Tongue (tissue), 2 donors: ENCODE results near the gene KLRC3. TPM values are rescaled to one million over a fixed set of nuclear protein-coding genes. Genes with fewer than 3 reads are reported as not detected.
A peak's percentile ranks its signal among the peaks of the same experiment; 100 is the strongest.
"Not testable (repeated sequence)": the region's sequence is repeated elsewhere in the genome, so short reads cannot be mapped to it uniquely, and the experiment has no call there.

Experiments
- DNase-seq: peaks from one replicate; pipeline ENCODE4 v3.0.0-alpha.2; 2015
- total RNA-seq: library from RNA; depleted of rRNA; stranded (reverse); fragments of >200 nt; gene quantifications from one replicate; pipeline ENCODE4 v1.2.3, GENCODE V29; 2014

The KLRC3 gene
- total RNA-seq, 1 donor from 2014 or later = 0.41 TPM

DNA sequence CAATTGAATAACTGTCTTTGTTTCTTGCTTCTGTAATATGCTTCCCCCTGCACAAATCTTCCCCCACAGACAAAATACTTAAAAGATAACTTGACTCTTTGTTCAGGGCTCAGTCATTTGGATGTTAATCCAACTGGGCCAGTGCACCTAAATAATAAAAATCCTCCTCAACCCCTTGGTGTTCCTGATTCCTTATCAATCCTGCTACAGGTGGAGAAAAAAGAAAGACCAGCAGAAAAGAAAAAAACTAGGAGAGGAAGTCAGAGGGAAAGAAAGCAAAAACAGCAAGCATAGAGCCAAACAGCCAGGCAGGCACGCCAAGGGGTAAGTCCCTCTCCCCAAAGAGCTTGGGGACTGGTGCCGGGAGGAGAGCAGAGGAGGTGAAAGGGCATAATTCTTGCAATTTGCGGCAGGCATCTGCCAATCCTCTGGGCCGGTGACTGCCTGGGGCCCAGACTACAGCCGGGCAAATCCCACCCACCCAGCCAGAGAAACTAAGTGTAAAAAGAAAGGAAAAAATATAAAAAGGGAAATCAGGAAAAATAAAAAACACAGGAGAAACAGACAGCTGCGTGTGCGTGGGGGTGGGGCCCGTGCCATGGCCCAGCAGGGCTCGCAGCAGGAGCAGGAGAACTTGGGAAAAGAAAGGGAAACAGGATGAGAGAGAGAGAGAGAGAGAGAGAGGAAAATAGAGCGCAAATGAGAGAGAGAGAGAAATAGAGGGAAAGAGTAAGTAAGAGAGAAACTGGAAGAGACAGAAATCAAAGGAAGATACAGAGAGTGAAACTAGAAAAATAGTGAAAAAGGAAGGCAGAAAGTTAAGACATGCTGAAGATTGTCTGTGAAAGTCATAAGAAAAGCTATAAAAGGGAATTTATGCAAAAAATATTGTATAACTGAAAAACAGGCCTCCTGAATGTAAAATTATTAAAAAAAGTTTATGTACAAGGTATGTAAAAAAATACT is 51.9 kb downstream of the KLRC3 start:
- DNase-seq = no peak

DNA sequence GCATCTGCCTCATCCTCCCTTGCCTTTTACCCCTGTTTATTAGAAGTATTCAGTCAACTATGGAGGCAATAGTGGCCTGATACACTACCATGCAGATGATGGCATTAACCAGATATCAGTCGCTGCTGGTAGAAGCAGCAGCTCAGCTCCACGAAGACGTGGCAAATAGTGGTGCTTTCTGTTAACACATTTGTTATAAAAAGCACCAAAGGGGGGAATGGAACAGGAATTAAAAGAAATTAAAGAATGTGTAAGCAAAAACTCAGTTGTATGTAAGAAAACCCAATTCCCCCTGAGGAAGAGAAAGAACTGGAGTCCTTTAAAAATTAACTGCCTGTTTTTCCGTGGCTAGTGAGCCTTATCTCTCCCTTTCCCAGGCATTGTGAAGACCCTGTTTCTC is 52.7 kb downstream of the KLRC3 start:
- DNase-seq = not testable (repeated sequence)

DNA sequence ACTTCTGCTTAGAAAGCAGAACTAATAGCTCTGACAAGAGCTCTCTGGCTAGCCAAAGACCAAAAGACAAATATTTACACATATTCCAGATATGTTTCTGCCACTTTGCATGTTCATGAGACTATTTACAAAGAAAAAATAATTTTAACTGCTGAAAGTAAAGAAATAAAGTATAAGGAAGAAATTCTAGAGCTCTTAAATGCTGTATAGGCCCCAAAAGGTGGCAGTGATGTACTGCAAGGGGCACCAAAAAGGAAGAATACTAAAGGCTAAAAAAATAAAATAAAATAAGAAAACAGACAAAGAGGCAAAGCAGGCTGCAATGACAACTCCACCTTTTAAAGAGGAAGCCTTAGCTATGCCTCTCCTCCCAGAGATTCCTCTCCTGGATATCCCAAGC is 53.5 kb downstream of the KLRC3 start:
- DNase-seq = peak; percentile 50

DNA sequence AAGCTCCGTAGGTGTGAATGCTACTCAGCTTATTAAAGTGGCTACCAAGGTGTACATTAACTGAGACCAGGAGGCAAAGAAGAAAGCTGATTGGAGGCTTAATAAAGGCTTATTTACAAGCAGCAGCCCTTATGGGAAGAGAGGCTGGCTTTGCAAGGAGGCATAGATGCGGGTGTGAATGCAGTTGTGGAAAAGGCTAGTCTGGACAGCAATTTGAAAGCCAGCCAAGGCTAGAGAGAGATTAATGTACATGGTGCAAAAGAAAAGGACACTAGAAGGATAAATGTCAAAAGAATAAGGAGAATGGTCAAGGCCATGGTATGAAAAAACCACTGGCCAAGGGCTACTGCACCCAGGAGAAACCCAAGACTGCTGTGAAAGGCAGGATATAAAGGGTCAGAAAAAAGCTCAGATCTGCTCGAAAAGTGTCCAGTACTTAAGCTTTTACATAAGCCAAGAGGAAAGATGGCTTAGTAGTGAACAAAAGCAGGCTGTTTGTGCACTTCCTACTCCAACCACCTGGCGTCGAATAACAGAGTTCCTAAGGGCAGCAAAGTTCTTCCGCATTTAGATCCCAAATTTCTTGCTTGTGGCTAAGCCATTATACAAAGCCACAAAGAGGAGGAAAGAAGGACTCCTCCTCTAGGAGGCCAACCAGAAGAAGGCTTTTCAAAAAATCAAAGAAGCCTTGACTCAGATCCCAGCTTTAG is 54.5 kb downstream of the KLRC3 start:
- peak; percentile 38 for DNase-seq

DNA sequence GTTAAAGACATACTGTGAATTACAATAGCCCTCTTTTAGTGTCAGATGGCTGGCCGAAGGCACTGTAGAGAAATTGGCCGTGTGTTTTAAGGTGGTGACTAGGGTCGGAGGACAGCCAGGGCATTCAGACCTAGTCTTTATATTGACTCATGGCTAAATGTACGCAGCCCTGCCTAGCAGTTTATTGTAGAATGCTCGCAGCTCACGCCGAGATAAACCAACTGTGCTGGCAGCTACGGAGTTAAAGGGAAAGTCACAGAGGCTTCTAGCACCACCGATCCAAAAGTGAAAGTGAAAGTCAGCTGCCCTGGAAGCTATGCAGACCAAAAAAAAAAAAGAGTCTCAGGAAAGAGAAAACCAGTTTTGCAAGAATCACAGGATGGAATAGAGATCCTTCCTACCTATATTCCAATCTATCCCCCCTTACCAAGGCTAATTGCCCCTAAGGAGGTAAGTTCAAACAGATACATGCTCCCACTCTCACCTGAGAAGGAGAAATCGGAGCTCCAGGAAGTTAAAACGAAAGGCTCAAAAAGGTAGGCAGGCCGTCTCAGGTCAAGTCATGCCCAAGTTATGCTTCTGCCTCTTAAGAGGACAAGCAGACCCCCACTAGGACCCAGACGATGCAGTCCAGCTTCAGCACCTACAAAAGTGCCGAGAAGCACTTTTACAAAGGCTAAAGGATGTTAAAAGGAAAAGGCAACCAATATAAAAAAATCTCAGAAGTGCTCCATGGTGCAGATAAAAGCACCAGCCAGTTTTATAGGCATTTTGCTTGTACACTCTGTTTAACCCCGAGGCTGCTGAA is 55.4 kb downstream of the KLRC3 start:
- peak; percentile 92 for DNase-seq

DNA sequence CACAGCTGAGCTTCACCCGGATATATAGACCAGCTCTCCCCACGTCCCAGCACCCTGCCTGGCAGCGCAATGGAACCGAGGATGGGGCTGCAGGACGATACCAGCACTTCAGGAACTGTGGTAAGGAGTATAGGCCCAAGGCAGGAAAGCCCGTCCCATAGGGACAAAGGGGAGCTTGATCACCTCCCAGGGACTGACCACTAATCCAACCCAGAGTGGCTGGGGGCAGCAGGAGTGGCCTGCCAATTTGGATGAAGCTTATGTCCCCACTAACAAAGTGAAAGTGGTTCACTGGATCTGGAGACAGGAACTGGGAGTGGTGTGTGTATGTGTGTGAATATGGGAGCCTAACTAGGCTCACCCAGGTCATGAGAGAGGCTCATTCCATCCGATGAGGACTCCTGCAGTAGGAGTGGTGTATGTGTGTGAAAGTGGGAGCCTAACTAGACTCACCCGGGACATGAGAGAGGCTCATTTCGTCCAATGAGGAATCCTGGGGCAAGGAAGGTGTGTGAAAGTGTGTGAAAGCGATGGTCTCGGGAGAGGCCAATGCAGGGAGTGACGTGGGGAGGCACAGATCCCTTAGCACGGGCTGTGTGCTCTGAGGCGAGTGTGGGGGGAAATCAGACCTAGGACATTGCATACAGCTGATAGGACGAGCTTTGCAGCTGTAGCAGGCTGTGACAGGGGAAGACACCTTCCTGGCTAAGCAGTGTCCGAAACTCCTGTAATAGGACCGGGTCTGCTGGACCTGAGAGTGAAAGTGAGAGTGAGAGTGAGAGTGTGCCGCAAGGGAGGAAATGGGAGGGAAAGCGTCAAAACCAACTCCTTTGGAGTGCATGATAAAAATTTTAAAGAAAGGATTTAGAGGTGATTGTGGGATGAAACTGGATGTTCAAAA is 56.2 kb downstream of the KLRC3 start:
- peak; percentile 76 for DNase-seq

DNA sequence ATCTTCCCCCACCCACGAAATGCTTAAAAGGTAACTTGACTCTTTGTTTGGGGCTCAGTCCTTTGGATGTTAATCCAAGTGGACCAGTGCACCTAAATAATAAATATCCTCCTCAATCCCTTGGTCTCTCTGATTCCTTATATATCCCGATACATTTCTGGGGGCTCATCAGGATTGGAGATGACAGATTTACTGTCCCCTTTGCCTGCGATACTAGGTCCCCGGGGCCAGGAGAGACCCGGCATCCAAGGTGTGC is 56.8 kb downstream of the KLRC3 start:
- DNase-seq = peak; percentile 29

DNA sequence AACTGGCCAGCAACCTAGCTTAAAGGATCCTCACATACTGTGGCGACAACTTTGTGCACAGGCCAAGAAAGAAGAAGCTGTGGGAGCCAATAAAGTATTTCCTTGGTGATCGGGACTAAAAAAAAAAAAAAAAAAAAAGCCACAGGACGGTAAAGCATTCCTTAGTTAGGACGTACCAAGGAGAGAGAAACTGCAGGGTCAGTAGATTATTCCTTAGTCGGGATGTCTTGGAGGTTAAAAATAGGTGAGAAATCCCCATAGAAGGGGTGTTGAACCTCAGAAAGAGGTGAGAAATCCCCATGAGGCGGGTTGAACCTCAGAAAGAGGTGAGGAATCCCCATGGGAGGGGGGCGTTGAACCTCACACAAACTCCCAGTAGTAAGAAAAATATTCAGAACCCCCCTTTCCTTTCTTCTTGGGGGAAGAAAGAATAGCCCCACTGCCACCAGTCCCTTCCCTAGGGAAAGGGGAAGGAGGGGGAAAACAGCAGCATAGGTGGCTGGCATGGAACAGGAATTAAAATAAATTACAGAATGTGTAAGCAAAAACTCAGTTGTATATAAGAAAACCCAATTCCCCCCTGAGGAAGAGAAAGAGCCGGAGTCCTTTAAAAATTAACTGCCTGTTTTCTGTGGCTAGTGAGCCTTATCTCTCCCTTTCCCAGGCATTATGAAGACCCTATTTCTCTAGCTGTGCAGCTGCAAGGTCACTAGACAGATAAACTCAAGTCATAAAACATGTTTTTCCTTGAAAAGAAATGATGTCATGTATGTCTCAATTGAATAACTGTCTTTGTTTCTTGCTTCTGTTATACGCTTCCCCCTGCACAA is 57.4 kb downstream of the KLRC3 start:
- DNase-seq = peak; percentile 5

DNA sequence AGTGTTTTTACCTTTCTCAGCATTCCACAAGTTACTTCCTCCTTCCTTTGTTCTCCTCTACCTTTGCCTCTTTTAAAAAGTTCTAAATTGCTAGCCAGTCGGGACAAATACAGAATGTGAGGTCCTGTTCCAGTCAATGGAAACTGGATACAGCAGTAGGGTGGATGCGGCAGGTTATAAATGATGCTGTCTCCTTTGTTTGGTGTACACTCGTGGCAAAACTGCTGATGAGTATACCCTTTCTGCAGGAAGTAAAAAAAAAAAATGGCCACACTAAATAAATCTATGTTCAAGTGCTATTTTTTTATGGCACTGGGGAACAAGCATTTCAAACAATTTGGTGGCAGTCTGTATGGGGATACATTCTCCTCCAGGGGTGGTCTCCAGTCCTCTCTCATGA is 58.1 kb downstream of the KLRC3 start:
- DNase-seq = no peak

Other genes with a start within 250 kb of the KLRC3 start
- 1.2 TPM for gene OLR1, start 248.5 kb downstream of the KLRC3 start, total RNA-seq
- not detected for gene TMEM52B, start 241.6 kb downstream of the KLRC3 start, total RNA-seq
- 76.4 TPM for gene GABARAPL1, start 207.7 kb downstream of the KLRC3 start, total RNA-seq
- gene KLRD1, start 112.7 kb downstream of the KLRC3 start, total RNA-seq = 0.31 TPM
- 1.7 TPM for gene KLRK1, start 30.6 kb downstream of the KLRC3 start, total RNA-seq
- not detected for gene KLRC4, start 10.8 kb downstream of the KLRC3 start, total RNA-seq
- gene KLRC2, start 15.4 kb upstream of the KLRC3 start, total RNA-seq = not detected
- gene KLRC1, start 32.8 kb upstream of the KLRC3 start, total RNA-seq = 0.72 TPM
- 1.2 TPM for gene EIF2S3B, start 85.3 kb upstream of the KLRC3 start, total RNA-seq
- gene MAGOHB, start 193.0 kb upstream of the KLRC3 start, total RNA-seq = 25.5 TPM